ENCODE measurements around the gene PSMD9. TPM values are rescaled to one million over a fixed set of nuclear protein-coding genes. Genes with fewer than 3 reads are reported as not detected.

Gene PSMD9

Small RNA genes lying within 50 kb of the gene (small RNA-seq; reads per million reads assigned to genes)
- gene AC069503.3 (ENCODE audit: insufficient read depth) (not detected), gene RF00017 (ENCODE audit: insufficient read depth) (not detected), gene RNU7-170P (ENCODE audit: insufficient read depth) (not detected)
